Measurements from ENCODE around the gene SLC9B2.

Gene SLC9B2

GRCh38 chr4:103076747-103077347, at the start of gene SLC9B2:
SLC9B2 (minus strand) TSS chr4:103076761; CDS start chr4:103067550, 9,211 bp downstream.
- Mint-ChIP-seq H3K4me1 (peaks cover 16 to 28% of the 10 kb centered on the region in 2 donors), H3K9me3 (no peaks in the 10 kb centered on the region), H3K27ac (peak within 1 kb of the TSS; percentile 94), H3K36me3 (peaks cover 8 to 23% of the 10 kb centered on the region in 2 donors), H3K4me3 (peak within 1 kb of the TSS; percentile 85 to 96), H3K27me3 (no peaks in the 10 kb centered on the region)
- DNase-seq (no peak), ATAC-seq (replicated peaks) (peak; percentile 59 to 67)

- Mint-ChIP-seq H3K27ac (no peak overlapping the region), H3K4me3 (no peak overlapping the region), H3K9me3 (peaks cover 6 to 13% of the 10 kb centered on the region in 2 donors), H3K4me1 (no peaks in the 10 kb centered on the region), H3K36me3 (peaks cover 2 to 8% of the 10 kb centered on the region in 2 donors), H3K27me3 (no peaks in the 10 kb centered on the region)
- no peak for ATAC-seq (replicated peaks)
- no peak for DNase-seq
Observed at GRCh38 chr4:103126126-103126525, 49.6 kb upstream of the SLC9B2 start.

GRCh38 chr4:103123114-103123513, 46.6 kb upstream of the SLC9B2 start:
- ATAC-seq (replicated peaks): no peak
- Mint-ChIP-seq H3K9me3 (peaks cover 3 to 8% of the 10 kb centered on the region in 2 donors), H3K27ac (no peak overlapping the region), H3K4me1 (no peaks in the 10 kb centered on the region), H3K4me3 (no peak overlapping the region), H3K36me3 (peaks cover 0 to 4% of the 10 kb centered on the region in 2 donors), H3K27me3 (no peaks in the 10 kb centered on the region)
- no peak for DNase-seq

- no peak for DNase-seq
- H3K27me3 Mint-ChIP-seq: no peaks in the 10 kb centered on the region
- H3K27ac Mint-ChIP-seq: no peak overlapping the region
- H3K4me1 Mint-ChIP-seq: no peaks in the 10 kb centered on the region
- ATAC-seq (replicated peaks): no peak
- H3K36me3 Mint-ChIP-seq: no peaks in the 10 kb centered on the region
- no peaks in the 10 kb centered on the region for H3K9me3 Mint-ChIP-seq
- no peak overlapping the region for H3K4me3 Mint-ChIP-seq
Observed at GRCh38 chr4:103118166-103118565, 41.6 kb upstream of the SLC9B2 start.

GRCh38 chr4:103111598-103111997, 35.0 kb upstream of the SLC9B2 start:
- Mint-ChIP-seq H3K27me3 (no peaks in the 10 kb centered on the region), H3K4me1 (no peaks in the 10 kb centered on the region), H3K4me3 (no peak overlapping the region), H3K36me3 (no peaks in the 10 kb centered on the region), H3K9me3 (no peaks in the 10 kb centered on the region), H3K27ac (no peak overlapping the region)
- no peak for DNase-seq
- ATAC-seq (replicated peaks): no peak

GRCh38 chr4:103108542-103108941, 32.0 kb upstream of the SLC9B2 start:
- no peaks in the 10 kb centered on the region for H3K9me3 Mint-ChIP-seq
- no peak overlapping the region for H3K27ac Mint-ChIP-seq
- no peak overlapping the region for H3K4me3 Mint-ChIP-seq
- DNase-seq: no peak
- H3K27me3 Mint-ChIP-seq: no peaks in the 10 kb centered on the region
- H3K4me1 Mint-ChIP-seq: no peaks in the 10 kb centered on the region
- H3K36me3 Mint-ChIP-seq: no peaks in the 10 kb centered on the region
- no peak for ATAC-seq (replicated peaks)

GRCh38 chr4:103105558-103106356, 29.2 kb upstream of the SLC9B2 start:
- Mint-ChIP-seq H3K27me3 (no peaks in the 10 kb centered on the region), H3K4me1 (no peaks in the 10 kb centered on the region), H3K4me3 (no peak overlapping the region), H3K27ac (no peak overlapping the region), H3K9me3 (no peaks in the 10 kb centered on the region), H3K36me3 (no peaks in the 10 kb centered on the region)
- no peak for ATAC-seq (replicated peaks)
- no peak for DNase-seq

- ATAC-seq (replicated peaks) (no peak), DNase-seq (no peak)
- peaks cover 0 to under 1% of the 10 kb centered on the region in 2 donors for H3K4me1 Mint-ChIP-seq
- no peaks in the 10 kb centered on the region for H3K36me3 Mint-ChIP-seq
- no peak overlapping the region for H3K27ac Mint-ChIP-seq
- H3K4me3 Mint-ChIP-seq: no peak overlapping the region
- no peaks in the 10 kb centered on the region for H3K27me3 Mint-ChIP-seq
- no peaks in the 10 kb centered on the region for H3K9me3 Mint-ChIP-seq
Observed at GRCh38 chr4:103104886-103105285, 28.3 kb upstream of the SLC9B2 start.

- no peak overlapping the region for H3K27ac Mint-ChIP-seq
- no peak for ATAC-seq (replicated peaks)
- no peaks in the 10 kb centered on the region for H3K27me3 Mint-ChIP-seq
- H3K36me3 Mint-ChIP-seq: no peaks in the 10 kb centered on the region
- peaks cover 2 to 24% of the 10 kb centered on the region in 2 donors for H3K4me1 Mint-ChIP-seq
- H3K9me3 Mint-ChIP-seq: no peaks in the 10 kb centered on the region
- DNase-seq: no peak
- no peak overlapping the region for H3K4me3 Mint-ChIP-seq
Observed at GRCh38 chr4:103100691-103101090, 24.1 kb upstream of the SLC9B2 start.

- H3K27ac Mint-ChIP-seq: peak within 1 kb of the TSS; percentile 94
- no peaks in the 10 kb centered on the region for H3K9me3 Mint-ChIP-seq
- H3K36me3 Mint-ChIP-seq: no peaks in the 10 kb centered on the region
- ATAC-seq (replicated peaks): peak; percentile 99
- no peaks in the 10 kb centered on the region for H3K27me3 Mint-ChIP-seq
- H3K4me1 Mint-ChIP-seq: peaks cover 2 to 24% of the 10 kb centered on the region in 2 donors
- peak; percentile 36 for DNase-seq
- peak within 1 kb of the TSS; percentile 90 to 96 for H3K4me3 Mint-ChIP-seq
Observed at GRCh38 chr4:103099691-103100392, 23.3 kb upstream of the SLC9B2 start, which contains the start of gene BDH2. BDH2 (minus strand) TSS chr4:103099834; CDS start chr4:103096254, 3,580 bp downstream.

GRCh38 chr4:103098756-103099440, 22.3 kb upstream of the SLC9B2 start:
- Mint-ChIP-seq H3K27ac (no peak overlapping the region), H3K4me3 (peak overlapping the region; percentile 90 to 96), H3K9me3 (no peaks in the 10 kb centered on the region), H3K27me3 (no peaks in the 10 kb centered on the region), H3K4me1 (peaks cover 2 to 24% of the 10 kb centered on the region in 2 donors), H3K36me3 (peaks cover 0 to 1% of the 10 kb centered on the region in 2 donors)
- ATAC-seq (replicated peaks): no peak
- DNase-seq: no peak

GRCh38 chr4:103098341-103098740, 21.8 kb upstream of the SLC9B2 start:
- no peaks in the 10 kb centered on the region for H3K27me3 Mint-ChIP-seq
- H3K9me3 Mint-ChIP-seq: no peaks in the 10 kb centered on the region
- DNase-seq (no peak), ATAC-seq (replicated peaks) (no peak)
- H3K4me3 Mint-ChIP-seq: no peak overlapping the region
- no peak overlapping the region for H3K27ac Mint-ChIP-seq
- H3K4me1 Mint-ChIP-seq: peaks cover 2 to 24% of the 10 kb centered on the region in 2 donors
- peaks cover 0 to 2% of the 10 kb centered on the region in 2 donors for H3K36me3 Mint-ChIP-seq

GRCh38 chr4:103097112-103097511, 20.6 kb upstream of the SLC9B2 start:
- no peak for ATAC-seq (replicated peaks)
- H3K27me3 Mint-ChIP-seq: no peaks in the 10 kb centered on the region

GRCh38 chr4:103095080-103095479, 18.5 kb upstream of the SLC9B2 start:
- Mint-ChIP-seq H3K36me3 (peaks cover 2 to 3% of the 10 kb centered on the region in 2 donors), H3K4me3 (no peak overlapping the region), H3K9me3 (no peaks in the 10 kb centered on the region), H3K27me3 (no peaks in the 10 kb centered on the region), H3K27ac (no peak overlapping the region), H3K4me1 (peaks cover 8 to 43% of the 10 kb centered on the region in 2 donors)
- ATAC-seq (replicated peaks) (no peak), DNase-seq (no peak)

More at GRCh38 chr4:103097112-103097511, 20.6 kb upstream of the SLC9B2 start:
- no peak overlapping the region for H3K4me3 Mint-ChIP-seq
- peaks cover 0 to 2% of the 10 kb centered on the region in 2 donors for H3K36me3 Mint-ChIP-seq
- no peak for DNase-seq
- H3K4me1 Mint-ChIP-seq: peaks cover 4 to 35% of the 10 kb centered on the region in 2 donors
- H3K27ac Mint-ChIP-seq: no peak overlapping the region
- no peaks in the 10 kb centered on the region for H3K9me3 Mint-ChIP-seq
